DND-41 (cell line): ENCODE data around the gene SLC17A1.
"Not testable (repeated sequence)": the region's sequence is repeated elsewhere in the genome, so short reads cannot be mapped to it uniquely, and the experiment has no call there.

Experiments
- ATAC-seq: fragments of 200-7000 bp; cut with Tn5 transposase; 3 replicates; pipeline ENCODE4 v1.9.1; 2021; ENCODE audit warnings: low read depth; ENCODE audit not compliant: insufficient read depth
- DNase-seq: peaks from one replicate; pipeline ENCODE4 v3.0.0-alpha.2; 2020
- H2AFZ ChIP-seq: 2 replicates; pipeline ENCODE4 v1.6.0; 2012; ENCODE audit warnings: low read depth, low read length
- H3K27ac ChIP-seq: 2 replicates; pipeline ENCODE4 v1.5.1; 2012; ENCODE audit warnings: low read length, inconsistent platforms
- H3K27me3 ChIP-seq: fragments of 200-600 bp; sonication (generic); 2 replicates; pipeline ENCODE4 v1.6.0; 2012; ENCODE audit warnings: low read length, mild to moderate bottlenecking, inconsistent platforms; ENCODE audit not compliant: insufficient read depth, poor library complexity
- H3K36me3 ChIP-seq: 2 replicates; pipeline ENCODE4 v1.5.1; 2012; ENCODE audit warnings: low read length, inconsistent platforms; ENCODE audit not compliant: insufficient read depth
- H3K4me1 ChIP-seq: 2 replicates; pipeline ENCODE4 v1.5.1; 2012; ENCODE audit warnings: mild to moderate bottlenecking, low read length; ENCODE audit not compliant: insufficient read depth
- H3K4me2 ChIP-seq: 2 replicates; pipeline ENCODE4 v1.6.0; 2012; ENCODE audit warnings: mild to moderate bottlenecking, moderate library complexity, low read length, inconsistent platforms; ENCODE audit not compliant: insufficient read depth
- H3K4me3 ChIP-seq, 2 experiments: fragments of 200-600 bp in 1 of 2; shearing (Covaris generic) in 1 of 2; 2 replicates each; pipeline ENCODE4 v1.5.1; 2012 to 2016; ENCODE audit warnings: inconsistent platforms in 2 of 2, low read length in 2 of 2, mild to moderate bottlenecking in 2 of 2, low read depth in 1 of 2, moderate library complexity in 1 of 2
- H3K79me2 ChIP-seq: 2 replicates; pipeline ENCODE4 v1.6.0; 2012; ENCODE audit warnings: low read length, inconsistent platforms; ENCODE audit not compliant: insufficient read depth
- H3K9ac ChIP-seq: 2 replicates; pipeline ENCODE4 v1.6.0; 2012; ENCODE audit warnings: low read depth, mild to moderate bottlenecking, inconsistent platforms, low read length, moderate library complexity
- H3K9me3 ChIP-seq: 2 replicates; pipeline ENCODE4 v1.5.1; 2012; ENCODE audit warnings: low read length, moderate library complexity, mild to moderate bottlenecking, inconsistent platforms; ENCODE audit not compliant: insufficient read depth, severe bottlenecking
- H4K20me1 ChIP-seq: 2 replicates; pipeline ENCODE4 v1.6.0; 2012; ENCODE audit warnings: low read length; ENCODE audit not compliant: insufficient read depth
- EZH2 ChIP-seq: IDR thresholded peaks from 3 replicates; pipeline ENCODE4 v1.6.1; 2012; ENCODE audit warnings: borderline replicate concordance, low read depth, mild to moderate bottlenecking, moderate library complexity, low read length, inconsistent platforms; ENCODE audit not compliant: severe bottlenecking
- TF ChIP-seq, protein P1 (sequence below): IDR thresholded peaks from 2 replicates; pipeline ENCODE4 v1.5.1; 2012; ENCODE audit warnings: borderline replicate concordance, low read length, moderate library complexity, mild to moderate bottlenecking; ENCODE audit not compliant: poor library complexity, severe bottlenecking; ENCODE audit errors: extremely low read depth

SLC17A1 gene

GRCh38 chr6:25754535-25754934 lies 77.3 kb downstream of the SLC17A1 start, which contains the start of gene SLC17A4:
Gene SLC17A4, plus strand, starts transcription at chr6:25754742. Its CDS starts 7,221 bp downstream, at chr6:25761963.
- no peak within 1 kb of the TSS for H3K27ac ChIP-seq
- no peaks in the 10 kb centered on the region for H3K27me3 ChIP-seq
- no peaks in the 10 kb centered on the region for H4K20me1 ChIP-seq
- H3K36me3 ChIP-seq = no peaks in the 10 kb centered on the region
- TF ChIP-seq, protein P1, sequence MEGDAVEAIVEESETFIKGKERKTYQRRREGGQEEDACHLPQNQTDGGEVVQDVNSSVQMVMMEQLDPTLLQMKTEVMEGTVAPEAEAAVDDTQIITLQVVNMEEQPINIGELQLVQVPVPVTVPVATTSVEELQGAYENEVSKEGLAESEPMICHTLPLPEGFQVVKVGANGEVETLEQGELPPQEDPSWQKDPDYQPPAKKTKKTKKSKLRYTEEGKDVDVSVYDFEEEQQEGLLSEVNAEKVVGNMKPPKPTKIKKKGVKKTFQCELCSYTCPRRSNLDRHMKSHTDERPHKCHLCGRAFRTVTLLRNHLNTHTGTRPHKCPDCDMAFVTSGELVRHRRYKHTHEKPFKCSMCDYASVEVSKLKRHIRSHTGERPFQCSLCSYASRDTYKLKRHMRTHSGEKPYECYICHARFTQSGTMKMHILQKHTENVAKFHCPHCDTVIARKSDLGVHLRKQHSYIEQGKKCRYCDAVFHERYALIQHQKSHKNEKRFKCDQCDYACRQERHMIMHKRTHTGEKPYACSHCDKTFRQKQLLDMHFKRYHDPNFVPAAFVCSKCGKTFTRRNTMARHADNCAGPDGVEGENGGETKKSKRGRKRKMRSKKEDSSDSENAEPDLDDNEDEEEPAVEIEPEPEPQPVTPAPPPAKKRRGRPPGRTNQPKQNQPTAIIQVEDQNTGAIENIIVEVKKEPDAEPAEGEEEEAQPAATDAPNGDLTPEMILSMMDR = no peak
- TF ChIP-seq EZH2 = no peak
- no peak within 1 kb of the TSS for H3K4me3 ChIP-seq
- no peaks in the 10 kb centered on the region for H3K9me3 ChIP-seq
- no peak for DNase-seq
- ATAC-seq = no peak
- no peak within 1 kb of the TSS for H2AFZ ChIP-seq
- no peak within 1 kb of the TSS for H3K4me2 ChIP-seq
- H3K9ac ChIP-seq = no peak within 1 kb of the TSS
- no peaks in the 10 kb centered on the region for H3K79me2 ChIP-seq
- H3K4me1 ChIP-seq = no peaks in the 10 kb centered on the region

GRCh38 chr6:25753079-25753478 lies 78.8 kb downstream of the SLC17A1 start:
- no peak for TF ChIP-seq EZH2
- TF ChIP-seq, protein P1 = no peak
- Histone ChIP-seq H3K4me3 (no peak overlapping the region), H2AFZ (no peak overlapping the region), H4K20me1 (no peaks in the 10 kb centered on the region), H3K9ac (no peak overlapping the region), H3K27me3 (no peaks in the 10 kb centered on the region), H3K4me2 (no peak overlapping the region), H3K4me1 (no peaks in the 10 kb centered on the region), H3K79me2 (no peaks in the 10 kb centered on the region), H3K27ac (no peak overlapping the region), H3K9me3 (no peaks in the 10 kb centered on the region), H3K36me3 (no peaks in the 10 kb centered on the region)
- no peak for ATAC-seq
- no peak for DNase-seq

GRCh38 chr6:25750906-25751305 lies 80.9 kb downstream of the SLC17A1 start:
- Histone ChIP-seq H4K20me1 (no peaks in the 10 kb centered on the region), H3K9ac (no peak overlapping the region), H3K27me3 (peaks cover 3% of the 10 kb centered on the region), H3K9me3 (no peaks in the 10 kb centered on the region), H2AFZ (no peak overlapping the region), H3K4me3 (no peak overlapping the region), H3K79me2 (no peaks in the 10 kb centered on the region), H3K4me2 (no peak overlapping the region), H3K4me1 (no peaks in the 10 kb centered on the region), H3K36me3 (no peaks in the 10 kb centered on the region), H3K27ac (no peak overlapping the region)
- no peak for DNase-seq
- no peak for ATAC-seq
- TF ChIP-seq EZH2 = no peak
- TF ChIP-seq, protein P1 = no peak

DNA sequence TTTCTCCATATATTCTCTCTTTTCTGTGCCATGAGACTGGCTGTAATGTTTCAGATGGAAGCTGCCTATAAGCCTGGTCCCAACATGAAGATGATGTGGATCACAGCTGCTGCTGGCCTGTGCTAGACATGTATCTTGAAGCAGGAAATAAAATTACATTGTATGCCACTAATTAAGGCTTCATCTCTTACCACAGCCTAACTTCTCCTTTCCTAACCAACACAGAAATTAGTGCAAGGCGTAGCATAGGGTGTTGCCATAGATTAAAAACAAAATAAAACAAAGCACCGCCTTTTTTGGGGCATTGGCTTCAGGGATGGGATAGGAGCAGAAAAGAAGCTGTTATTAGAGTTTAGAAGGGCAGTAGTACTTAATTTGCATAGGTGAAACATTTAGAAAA lies 82.0 kb downstream of the SLC17A1 start:
- no peaks in the 10 kb centered on the region for H3K79me2 ChIP-seq
- H3K4me3 ChIP-seq = no peak overlapping the region
- H2AFZ ChIP-seq = no peak overlapping the region
- DNase-seq = no peak
- H4K20me1 ChIP-seq = no peaks in the 10 kb centered on the region
- no peak for ATAC-seq
- H3K9me3 ChIP-seq = no peaks in the 10 kb centered on the region
- TF ChIP-seq EZH2 = no peak
- TF ChIP-seq, protein P1 = no peak
- H3K27ac ChIP-seq = no peak overlapping the region
- H3K4me1 ChIP-seq = no peaks in the 10 kb centered on the region
- no peak overlapping the region for H3K9ac ChIP-seq
- peaks cover 3% of the 10 kb centered on the region for H3K27me3 ChIP-seq
- H3K36me3 ChIP-seq = no peaks in the 10 kb centered on the region
- no peak overlapping the region for H3K4me2 ChIP-seq

GRCh38 chr6:25748601-25749517 lies 83.0 kb downstream of the SLC17A1 start:
- not testable (repeated sequence) for H3K27ac ChIP-seq, ATAC-seq, H3K9ac ChIP-seq, H3K79me2 ChIP-seq, H4K20me1 ChIP-seq, H3K9me3 ChIP-seq, H3K4me1 ChIP-seq, H2AFZ ChIP-seq, H3K4me2 ChIP-seq, H3K4me3 ChIP-seq, H3K27me3 ChIP-seq, H3K36me3 ChIP-seq, DNase-seq
